Astrocyte of the spinal cord (primary cell): ENCODE measurements around the gene HLA-F.
A peak's percentile ranks its signal among the peaks of the same experiment; 100 is the strongest.

Experiments used
- DNase-seq: peaks from one replicate; pipeline ENCODE4 v3.0.0; 2011; ENCODE audit warnings: low read depth, low spot score
- H3K4me3 ChIP-seq: 2 replicates; pipeline ENCODE4 v1.5.1; 2011; ENCODE audit warnings: low read depth, mild to moderate bottlenecking, low read length, moderate library complexity
- CTCF ChIP-seq: IDR thresholded peaks from 2 replicates; pipeline ENCODE4 v1.5.1; 2012; ENCODE audit warnings: low read depth, mild to moderate bottlenecking, low read length, inconsistent platforms
- in situ Hi-C: cut with HindIII; loops from 2 replicates; pipeline ENCODE4 v1.10.0; 2017; ENCODE audit warnings: low sequenced_read_pairs

Gene HLA-F

DNA sequence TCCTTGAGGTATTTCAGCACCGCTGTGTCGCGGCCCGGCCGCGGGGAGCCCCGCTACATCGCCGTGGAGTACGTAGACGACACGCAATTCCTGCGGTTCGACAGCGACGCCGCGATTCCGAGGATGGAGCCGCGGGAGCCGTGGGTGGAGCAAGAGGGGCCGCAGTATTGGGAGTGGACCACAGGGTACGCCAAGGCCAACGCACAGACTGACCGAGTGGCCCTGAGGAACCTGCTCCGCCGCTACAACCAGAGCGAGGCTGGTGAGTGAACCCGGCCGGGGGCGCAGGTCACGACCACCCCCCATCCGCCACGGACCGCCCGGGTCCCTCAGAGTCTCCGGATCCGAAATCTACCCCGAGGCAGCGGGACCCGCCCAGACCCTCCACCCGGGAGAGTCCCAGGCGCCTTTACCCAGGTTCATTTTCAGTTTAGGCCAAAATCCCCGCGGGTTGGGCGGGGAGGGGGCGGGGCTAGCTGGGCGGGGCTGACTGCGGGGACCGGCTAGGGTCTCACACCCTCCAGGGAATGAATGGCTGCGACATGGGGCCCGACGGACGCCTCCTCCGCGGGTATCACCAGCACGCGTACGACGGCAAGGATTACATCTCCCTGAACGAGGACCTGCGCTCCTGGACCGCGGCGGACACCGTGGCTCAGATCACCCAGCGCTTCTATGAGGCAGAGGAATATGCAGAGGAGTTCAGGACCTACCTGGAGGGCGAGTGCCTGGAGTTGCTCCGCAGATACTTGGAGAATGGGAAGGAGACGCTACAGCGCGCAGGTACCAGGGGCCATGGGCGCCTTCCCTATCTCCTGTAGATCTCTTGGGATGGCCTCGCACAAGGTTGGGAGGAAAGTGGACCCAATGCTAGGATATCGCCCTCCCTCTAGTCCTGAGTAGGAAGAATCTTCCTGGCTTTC lies 693 bp downstream of the HLA-F start:
- no peak for DNase-seq
- in situ Hi-C loops = no loop called here
- H3K4me3 ChIP-seq = peak overlapping the region; percentile 49
- no peak for TF ChIP-seq CTCF

DNA sequence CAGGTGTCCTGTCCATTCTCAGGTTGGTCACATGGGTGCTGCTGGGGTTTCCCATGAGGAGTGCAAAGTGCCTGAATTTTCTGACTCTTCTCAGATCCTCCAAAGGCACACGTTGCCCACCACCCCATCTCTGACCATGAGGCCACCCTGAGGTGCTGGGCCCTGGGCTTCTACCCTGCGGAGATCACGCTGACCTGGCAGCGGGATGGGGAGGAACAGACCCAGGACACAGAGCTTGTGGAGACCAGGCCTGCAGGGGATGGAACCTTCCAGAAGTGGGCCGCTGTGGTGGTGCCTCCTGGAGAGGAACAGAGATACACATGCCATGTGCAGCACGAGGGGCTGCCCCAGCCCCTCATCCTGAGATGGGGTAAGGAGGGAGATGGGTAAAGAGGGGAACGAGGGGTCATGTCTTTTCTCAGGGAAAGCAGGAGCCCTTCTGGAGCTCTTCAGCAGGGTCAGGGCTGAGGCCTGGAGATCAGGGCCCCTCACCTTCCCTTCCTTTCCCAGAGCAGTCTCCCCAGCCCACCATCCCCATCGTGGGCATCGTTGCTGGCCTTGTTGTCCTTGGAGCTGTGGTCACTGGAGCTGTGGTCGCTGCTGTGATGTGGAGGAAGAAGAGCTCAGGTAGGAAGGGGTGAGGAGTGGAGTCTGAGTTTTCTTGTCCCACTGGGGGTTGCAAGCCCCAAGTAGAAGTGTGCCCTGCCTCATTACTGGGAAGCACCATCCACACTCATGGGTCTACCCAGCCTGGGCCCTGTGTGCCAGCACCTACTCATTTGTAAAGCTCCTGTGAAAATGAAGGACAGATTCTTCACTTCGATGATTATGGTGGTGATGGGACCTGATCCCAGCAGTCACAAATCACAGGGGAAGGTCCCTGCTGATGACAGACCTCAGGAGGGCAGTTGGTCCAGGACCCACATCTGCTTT lies 2.0 kb downstream of the HLA-F start:
- H3K4me3 ChIP-seq = no peak overlapping the region
- no peak for TF ChIP-seq CTCF
- in situ Hi-C loops = no loop called here
- DNase-seq = no peak

DNA sequence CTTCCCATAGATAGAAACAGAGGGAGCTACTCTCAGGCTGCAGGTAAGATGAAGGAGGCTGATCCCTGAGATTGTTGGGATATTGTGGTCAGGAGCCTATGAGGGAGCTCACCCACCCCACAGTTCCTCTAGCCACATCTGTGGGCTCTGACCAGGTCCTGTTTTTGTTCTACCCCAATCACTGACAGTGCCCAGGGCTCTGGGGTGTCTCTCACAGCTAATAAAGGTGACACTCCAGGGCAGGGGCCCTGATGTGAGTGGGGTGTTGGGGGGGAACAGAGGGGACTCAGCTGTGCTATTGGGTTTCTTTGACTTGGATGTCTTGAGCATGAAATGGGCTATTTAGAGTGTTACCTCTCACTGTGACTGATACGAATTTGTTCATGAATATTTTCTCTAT lies 2.8 kb downstream of the HLA-F start:
- TF ChIP-seq CTCF = no peak
- no peak overlapping the region for H3K4me3 ChIP-seq
- DNase-seq = no peak
- in situ Hi-C loops = no loop called here

DNA sequence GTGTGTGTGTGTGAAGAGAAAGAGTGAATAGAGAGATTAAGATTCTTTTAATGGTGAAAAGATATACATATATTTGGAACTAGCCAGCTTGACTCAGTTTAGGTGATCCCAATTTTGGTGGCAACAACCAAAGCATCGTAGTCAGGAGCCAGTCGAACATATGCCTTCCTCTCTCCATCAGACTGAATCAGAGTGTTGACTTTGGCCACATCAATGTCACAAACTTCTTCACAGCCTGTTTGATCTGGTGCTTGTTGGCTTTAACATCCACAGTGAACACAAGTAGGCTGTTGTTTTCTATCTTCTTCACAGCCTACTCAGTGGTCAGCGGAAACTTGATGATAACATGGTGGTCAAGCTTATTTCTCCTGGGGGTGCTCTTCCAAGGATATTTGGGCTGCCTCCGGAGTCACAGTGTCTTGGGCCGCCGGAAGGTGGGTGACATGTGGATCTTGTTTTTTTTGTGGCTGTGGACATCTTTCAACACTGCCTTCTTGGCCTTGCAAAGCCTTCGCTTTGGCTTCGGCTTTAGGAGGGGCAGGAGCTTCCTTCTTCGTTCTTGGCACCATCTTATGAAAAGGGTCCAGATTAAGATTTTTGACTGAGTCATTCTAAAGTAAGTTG lies 3.4 kb downstream of the HLA-F start:
- in situ Hi-C loops = no loop called here
- no peak overlapping the region for H3K4me3 ChIP-seq
- DNase-seq = no peak
- TF ChIP-seq CTCF = no peak

DNA sequence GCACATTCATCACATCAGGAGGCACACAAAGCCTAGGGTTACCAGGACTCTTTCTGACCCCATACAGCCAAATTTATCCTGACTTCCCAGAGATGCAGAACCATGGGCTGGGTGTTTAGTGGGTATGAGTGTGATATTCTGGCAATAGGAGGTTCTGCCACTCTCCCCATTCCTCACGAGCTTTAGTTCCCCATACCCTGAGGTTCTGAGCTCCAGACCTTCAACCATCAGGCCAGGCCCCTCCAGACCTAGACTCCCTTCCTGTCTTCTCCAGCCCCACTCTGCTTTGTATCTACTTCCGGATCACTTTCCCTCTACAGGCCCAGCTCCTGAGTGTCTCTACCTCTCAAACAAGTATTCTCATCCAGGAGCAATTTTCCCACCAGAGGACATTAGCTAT lies 4.4 kb downstream of the HLA-F start:
- in situ Hi-C loops = no loop called here
- no peak for TF ChIP-seq CTCF
- no peak for DNase-seq

GRCh38 chr6:29728173-29728874 lies 5.1 kb downstream of the HLA-F start:
- in situ Hi-C loops = no loop called here
- TF ChIP-seq CTCF = no peak
- DNase-seq = no peak
- no peak overlapping the region for H3K4me3 ChIP-seq

More for the DNA sequence above, 4.4 kb downstream of the HLA-F start:
- H3K4me3 ChIP-seq = no peak overlapping the region
